Measurements from ENCODE around the gene ZIC4.

Gene ZIC4

GRCh38 chr3:147406028-147406931 lies at the start of gene ZIC4:
Gene ZIC4, minus strand, starts transcription at chr3:147406543. Its CDS starts 3,746 bp downstream, at chr3:147402797.
- Histone ChIP-seq H3K27ac (no peak within 1 kb of the TSS), H3K36me3 (no peaks in the 10 kb centered on the region), H3K4me3 (no peak within 1 kb of the TSS), H3K4me1 (peaks cover 0 to 42% (median 22%) of the 10 kb centered on the region in 4 donors), H3K27me3 (peaks cover 15 to 98% of the 10 kb centered on the region in 2 donors), H3K9me3 (no peaks in the 10 kb centered on the region)
- TF ChIP-seq, protein P1, sequence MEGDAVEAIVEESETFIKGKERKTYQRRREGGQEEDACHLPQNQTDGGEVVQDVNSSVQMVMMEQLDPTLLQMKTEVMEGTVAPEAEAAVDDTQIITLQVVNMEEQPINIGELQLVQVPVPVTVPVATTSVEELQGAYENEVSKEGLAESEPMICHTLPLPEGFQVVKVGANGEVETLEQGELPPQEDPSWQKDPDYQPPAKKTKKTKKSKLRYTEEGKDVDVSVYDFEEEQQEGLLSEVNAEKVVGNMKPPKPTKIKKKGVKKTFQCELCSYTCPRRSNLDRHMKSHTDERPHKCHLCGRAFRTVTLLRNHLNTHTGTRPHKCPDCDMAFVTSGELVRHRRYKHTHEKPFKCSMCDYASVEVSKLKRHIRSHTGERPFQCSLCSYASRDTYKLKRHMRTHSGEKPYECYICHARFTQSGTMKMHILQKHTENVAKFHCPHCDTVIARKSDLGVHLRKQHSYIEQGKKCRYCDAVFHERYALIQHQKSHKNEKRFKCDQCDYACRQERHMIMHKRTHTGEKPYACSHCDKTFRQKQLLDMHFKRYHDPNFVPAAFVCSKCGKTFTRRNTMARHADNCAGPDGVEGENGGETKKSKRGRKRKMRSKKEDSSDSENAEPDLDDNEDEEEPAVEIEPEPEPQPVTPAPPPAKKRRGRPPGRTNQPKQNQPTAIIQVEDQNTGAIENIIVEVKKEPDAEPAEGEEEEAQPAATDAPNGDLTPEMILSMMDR (IDR thresholded peaks at IDR 0.05) = no peak
- intact Hi-C loops (cut with DNase I; ENCODE audit: low total_unique reads) = no loop called here
- no peak for DNase-seq

DNA sequence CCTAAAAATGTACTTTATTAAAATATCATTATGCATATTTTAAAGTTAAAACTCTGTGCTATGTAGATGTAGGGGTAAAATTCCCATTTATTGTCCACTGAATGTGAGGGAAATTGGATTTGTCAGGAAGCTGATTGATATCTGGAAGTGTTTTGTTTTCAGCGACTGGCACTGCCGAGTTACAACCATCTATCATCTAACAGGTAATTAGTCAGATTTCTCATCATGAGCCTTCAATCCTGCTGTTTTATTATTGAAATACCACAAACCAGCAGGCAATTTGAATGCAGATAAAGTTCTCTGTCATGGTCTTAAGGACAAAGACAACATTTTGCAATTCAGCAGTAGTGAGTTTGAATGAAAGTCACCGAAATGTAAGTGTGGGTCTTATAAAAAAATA lies 43.3 kb upstream of the ZIC4 start:
- no peak overlapping the region for H3K27ac ChIP-seq
- no peaks in the 10 kb centered on the region for H3K27me3 ChIP-seq
- no peaks in the 10 kb centered on the region for H3K36me3 ChIP-seq
- no peak for DNase-seq
- intact Hi-C loops (cut with DNase I; ENCODE audit: low total_unique reads) = no loop called here
- TF ChIP-seq, protein P1 (IDR thresholded peaks at IDR 0.05) = no peak
- H3K4me3 ChIP-seq = no peak overlapping the region
- H3K9me3 ChIP-seq = no peaks in the 10 kb centered on the region
- H3K4me1 ChIP-seq = no peaks in the 10 kb centered on the region

DNA sequence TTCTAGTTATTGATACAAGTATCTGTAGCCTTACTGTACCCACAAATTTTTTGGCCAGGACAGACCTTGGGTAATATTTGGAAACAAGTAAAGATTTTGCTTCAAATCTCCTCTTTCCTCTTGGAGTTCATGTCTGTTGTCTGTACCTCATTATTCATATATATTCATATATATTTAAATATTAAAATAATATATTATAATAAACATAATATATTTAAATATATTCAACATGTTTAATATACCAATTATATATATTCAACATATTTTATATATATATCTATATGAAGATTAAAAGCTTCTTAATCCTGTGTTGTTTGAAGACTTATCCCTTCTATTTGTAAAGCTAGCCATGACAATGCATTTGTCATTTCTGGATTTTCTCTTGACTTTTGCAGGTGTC lies 40.9 kb upstream of the ZIC4 start:
- Histone ChIP-seq H3K4me3 (no peak overlapping the region), H3K36me3 (no peaks in the 10 kb centered on the region), H3K4me1 (no peaks in the 10 kb centered on the region), H3K27me3 (no peaks in the 10 kb centered on the region), H3K27ac (no peak overlapping the region), H3K9me3 (no peaks in the 10 kb centered on the region)
- intact Hi-C loops (cut with DNase I; ENCODE audit: low total_unique reads) = no loop called here
- TF ChIP-seq, protein P1 (IDR thresholded peaks at IDR 0.05) = no peak
- DNase-seq = no peak

DNA sequence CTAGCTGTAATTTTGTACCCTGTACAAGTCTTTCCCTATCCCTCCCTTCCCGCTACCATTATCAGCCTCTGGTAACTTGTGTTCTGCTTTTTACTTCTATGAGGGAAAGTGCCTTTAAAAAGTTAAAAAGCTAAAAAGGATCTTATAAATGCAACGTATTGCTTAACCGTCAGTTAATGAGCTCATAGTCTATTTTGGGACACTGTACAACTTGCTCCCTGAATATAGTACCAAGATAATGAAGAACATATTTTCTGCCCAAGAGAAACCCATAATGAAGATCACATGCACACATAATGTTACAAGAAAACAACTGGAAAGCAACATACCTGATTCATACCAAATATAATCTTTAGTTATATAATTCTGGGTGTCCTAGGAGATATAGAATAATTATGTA lies 25.4 kb upstream of the ZIC4 start:
- Histone ChIP-seq H3K27ac (no peak overlapping the region), H3K9me3 (no peaks in the 10 kb centered on the region), H3K4me1 (no peaks in the 10 kb centered on the region), H3K27me3 (peaks cover 0 to 4% of the 10 kb centered on the region in 2 donors), H3K36me3 (no peaks in the 10 kb centered on the region), H3K4me3 (no peak overlapping the region)
- intact Hi-C loops (cut with DNase I; ENCODE audit: low total_unique reads) = no loop called here
- TF ChIP-seq, protein P1 (IDR thresholded peaks at IDR 0.05) = no peak
- DNase-seq = no peak

- no peak for DNase-seq
- H3K4me3 ChIP-seq = no peak overlapping the region
- intact Hi-C loops (cut with DNase I; ENCODE audit: low total_unique reads) = no loop called here
- H3K27ac ChIP-seq = no peak overlapping the region
- no peaks in the 10 kb centered on the region for H3K4me1 ChIP-seq
- peaks cover 0 to 22% of the 10 kb centered on the region in 2 donors for H3K27me3 ChIP-seq
- no peaks in the 10 kb centered on the region for H3K36me3 ChIP-seq
- no peaks in the 10 kb centered on the region for H3K9me3 ChIP-seq
- TF ChIP-seq, protein P1 (IDR thresholded peaks at IDR 0.05) = no peak
Measured at GRCh38 chr3:147428754-147429153, 22.4 kb upstream of the ZIC4 start.
